OCI-LY1 (cell line): ENCODE data around the gene SLC24A4.
"Not testable (repeated sequence)": the region's sequence is repeated elsewhere in the genome, so short reads cannot be mapped to it uniquely, and the experiment has no call there.

Source experiments
- H2AFZ ChIP-seq: fragments of 200-600 bp; sonication (generic), shearing (Covaris generic); 2 replicates; pipeline ENCODE4 v1.6.0; 2014; ENCODE audit warnings: antibody characterized with exemption, mild to moderate bottlenecking, low read length
- H3F3A ChIP-seq: fragments of 200-600 bp; sonication (generic), shearing (Covaris generic); 2 replicates; pipeline ENCODE4 v1.6.0; 2014; ENCODE audit warnings: mild to moderate bottlenecking, antibody characterized with exemption, low read length, moderate library complexity; ENCODE audit not compliant: insufficient read depth
- H3K27ac ChIP-seq: fragments of 200-600 bp; sonication (generic); 2 replicates; pipeline ENCODE4 v1.5.1; 2014; ENCODE audit warnings: low read length, mixed run types, mild to moderate bottlenecking, low read depth; ENCODE audit not compliant: poor library complexity, severe bottlenecking
- H3K27me3 ChIP-seq: fragments of 200-600 bp; sonication (generic); 2 replicates; pipeline ENCODE4 v1.6.0; 2014; ENCODE audit warnings: antibody characterized with exemption, mild to moderate bottlenecking, low read length, moderate library complexity; ENCODE audit not compliant: insufficient read depth
- H3K36me3 ChIP-seq: fragments of 200-600 bp; sonication (generic); 2 replicates; pipeline ENCODE4 v1.6.1; 2014; ENCODE audit warnings: mild to moderate bottlenecking, antibody characterized with exemption, low read length, moderate library complexity, mixed read lengths; ENCODE audit not compliant: insufficient read depth
- H3K4me1 ChIP-seq: fragments of 200-600 bp; sonication (generic); 2 replicates; pipeline ENCODE4 v1.5.1; 2014; ENCODE audit warnings: mild to moderate bottlenecking, low read length, moderate library complexity; ENCODE audit not compliant: insufficient read depth, severe bottlenecking
- H3K4me2 ChIP-seq: fragments of 200-600 bp; sonication (generic), shearing (Covaris generic); 2 replicates; pipeline ENCODE4 v1.6.1; 2014; ENCODE audit warnings: low read length
- H3K4me3 ChIP-seq: fragments of 200-600 bp; sonication (generic); 2 replicates; pipeline ENCODE4 v1.5.1; 2014; ENCODE audit warnings: low read length, low read depth, mild to moderate bottlenecking, mixed read lengths; ENCODE audit not compliant: poor library complexity, severe bottlenecking
- H3K79me2 ChIP-seq: fragments of 200-600 bp; shearing (Covaris generic); 2 replicates; pipeline ENCODE4 v1.6.1; 2016; ENCODE audit warnings: mixed run types, low read length, mixed read lengths; ENCODE audit not compliant: insufficient read depth
- H3K9ac ChIP-seq: fragments of 200-600 bp; sonication (generic), shearing (Covaris generic); 2 replicates; pipeline ENCODE4 v1.6.1; 2014; ENCODE audit warnings: mild to moderate bottlenecking, low read length, mixed read lengths
- H3K9me2 ChIP-seq: fragments of 200-600 bp; sonication (generic), shearing (Covaris generic); 2 replicates; pipeline ENCODE4 v1.6.1; 2014; ENCODE audit warnings: low read depth, mild to moderate bottlenecking, low read length, mixed read lengths
- H3K9me3 ChIP-seq: fragments of 200-600 bp; shearing (Covaris generic); 2 replicates; pipeline ENCODE4 v1.6.1; 2014; ENCODE audit warnings: low read length, mixed read lengths
- H4K20me1 ChIP-seq: fragments of 200-600 bp; sonication (generic), shearing (Covaris generic); 2 replicates; pipeline ENCODE4 v1.6.0; 2016; ENCODE audit warnings: mild to moderate bottlenecking, low read length; ENCODE audit not compliant: insufficient read depth
- CTCF ChIP-seq: fragments of 200-600 bp; sonication (generic), shearing (Covaris generic); IDR thresholded peaks from 2 replicates; pipeline ENCODE4 v1.5.1; 2017; ENCODE audit warnings: mild to moderate bottlenecking, antibody characterized with exemption, low read length, moderate library complexity, mixed read lengths
- EZH2 ChIP-seq: fragments of 200-600 bp; sonication (generic), shearing (Covaris generic); IDR thresholded peaks from 2 replicates; pipeline ENCODE4 v1.8.0; 2017; ENCODE audit warnings: borderline replicate concordance, mixed run types, mild to moderate bottlenecking, antibody characterized with exemption, low read length, moderate library complexity, mixed read lengths

Gene SLC24A4

GRCh38 chr14:92534932-92535643, 212.1 kb downstream of the SLC24A4 start:
- H3K9me3 ChIP-seq = no peaks in the 10 kb centered on the region
- no peaks in the 10 kb centered on the region for H3K4me1 ChIP-seq
- no peak overlapping the region for H3K4me2 ChIP-seq
- TF ChIP-seq EZH2 (no peak), CTCF (no peak)
- H3K27ac ChIP-seq = no peak overlapping the region
- no peak overlapping the region for H2AFZ ChIP-seq
- H3F3A ChIP-seq = no peaks in the 10 kb centered on the region
- no peaks in the 10 kb centered on the region for H3K27me3 ChIP-seq
- no peaks in the 10 kb centered on the region for H3K9me2 ChIP-seq
- no peaks in the 10 kb centered on the region for H4K20me1 ChIP-seq
- H3K36me3 ChIP-seq = no peaks in the 10 kb centered on the region
- no peak overlapping the region for H3K4me3 ChIP-seq
- H3K9ac ChIP-seq = no peak overlapping the region
- no peaks in the 10 kb centered on the region for H3K79me2 ChIP-seq

GRCh38 chr14:92536231-92536630, 213.3 kb downstream of the SLC24A4 start:
- H3K4me1 ChIP-seq, H3K27ac ChIP-seq, H3F3A ChIP-seq, H3K4me2 ChIP-seq, H3K36me3 ChIP-seq, H3K9ac ChIP-seq, H3K9me2 ChIP-seq, H4K20me1 ChIP-seq, H3K4me3 ChIP-seq, H2AFZ ChIP-seq, H3K9me3 ChIP-seq, H3K27me3 ChIP-seq, H3K79me2 ChIP-seq: not testable (repeated sequence)

GRCh38 chr14:92538412-92538985, 215.5 kb downstream of the SLC24A4 start:
- no peaks in the 10 kb centered on the region for H3K79me2 ChIP-seq
- no peaks in the 10 kb centered on the region for H4K20me1 ChIP-seq
- H3K27ac ChIP-seq = no peak overlapping the region
- no peaks in the 10 kb centered on the region for H3F3A ChIP-seq
- H3K4me2 ChIP-seq = no peak overlapping the region
- H3K4me1 ChIP-seq = no peaks in the 10 kb centered on the region
- TF ChIP-seq EZH2 = no peak
- TF ChIP-seq CTCF = no peak
- no peaks in the 10 kb centered on the region for H3K27me3 ChIP-seq
- H3K9me2 ChIP-seq = no peaks in the 10 kb centered on the region
- H3K9ac ChIP-seq = no peak overlapping the region
- no peaks in the 10 kb centered on the region for H3K9me3 ChIP-seq
- no peak overlapping the region for H3K4me3 ChIP-seq
- H3K36me3 ChIP-seq = no peaks in the 10 kb centered on the region
- H2AFZ ChIP-seq = no peak overlapping the region

GRCh38 chr14:92539419-92539818, 216.5 kb downstream of the SLC24A4 start:
- TF ChIP-seq CTCF (no peak), EZH2 (no peak)
- Histone ChIP-seq H3K9ac (no peak overlapping the region), H3K9me3 (no peaks in the 10 kb centered on the region), H3K79me2 (no peaks in the 10 kb centered on the region), H3K27me3 (no peaks in the 10 kb centered on the region), H3K36me3 (no peaks in the 10 kb centered on the region), H2AFZ (no peak overlapping the region), H3K27ac (no peak overlapping the region), H4K20me1 (no peaks in the 10 kb centered on the region), H3F3A (no peaks in the 10 kb centered on the region), H3K4me3 (no peak overlapping the region), H3K4me1 (no peaks in the 10 kb centered on the region), H3K4me2 (no peak overlapping the region), H3K9me2 (no peaks in the 10 kb centered on the region)
